ENCODE measurements around the gene GABBR2.

The GABBR2 gene
- 0 reads per million in 4 experiments for total RNA-seq

DNA sequence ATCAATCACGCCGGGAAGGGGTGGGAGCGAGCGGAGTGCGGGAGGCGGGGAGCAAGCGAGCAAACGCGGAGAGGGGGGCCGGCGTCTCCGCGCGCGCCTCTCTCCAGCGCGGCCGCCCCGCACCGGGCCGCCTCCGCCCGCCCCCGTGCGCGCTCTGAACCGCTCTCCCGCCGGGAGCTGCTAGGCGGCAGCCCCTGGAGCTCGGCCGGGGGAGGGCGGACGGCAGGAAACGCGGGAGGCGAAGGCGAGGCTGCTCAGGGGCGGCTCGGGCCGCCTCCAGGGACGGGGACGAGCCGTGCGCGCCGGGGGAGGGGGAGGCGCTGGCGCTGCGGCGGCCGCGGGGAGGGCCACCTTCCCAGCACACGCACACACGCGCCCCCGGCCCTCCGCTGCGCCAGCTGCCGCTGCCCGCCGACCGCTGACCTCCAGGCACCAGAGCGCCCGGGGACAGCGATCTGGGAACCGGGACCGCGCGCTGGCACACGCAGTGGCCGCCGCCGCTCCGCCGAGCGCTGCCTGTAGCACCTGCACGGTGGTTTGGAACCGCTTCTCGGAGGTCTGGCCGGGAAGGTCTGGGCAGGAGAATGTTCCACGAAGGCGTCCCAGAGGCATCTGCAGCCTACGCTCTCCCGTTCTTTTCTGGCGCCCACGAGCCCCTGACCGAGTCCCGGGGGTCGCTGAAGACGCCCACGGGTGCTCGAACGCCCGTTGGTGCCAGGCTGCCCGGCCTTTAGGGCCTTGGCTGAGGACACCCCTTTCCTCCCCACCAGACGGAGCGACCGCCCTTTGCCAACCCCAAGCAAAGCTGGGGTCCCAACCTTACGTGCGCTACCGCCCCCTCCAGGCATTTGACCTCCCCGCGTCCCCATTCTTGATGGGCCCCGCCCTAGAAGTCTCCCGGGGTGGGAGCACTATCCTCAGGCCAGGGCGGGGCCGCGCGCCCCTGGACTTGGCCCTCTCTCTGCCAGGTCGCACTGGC lies at the start of gene GABBR2:
Gene GABBR2, minus strand, starts transcription at position 3 of the 979 bp plus-strand sequence. CDS start 198 bp downstream, outside the sequence.
- DNase-seq: no peak

DNA sequence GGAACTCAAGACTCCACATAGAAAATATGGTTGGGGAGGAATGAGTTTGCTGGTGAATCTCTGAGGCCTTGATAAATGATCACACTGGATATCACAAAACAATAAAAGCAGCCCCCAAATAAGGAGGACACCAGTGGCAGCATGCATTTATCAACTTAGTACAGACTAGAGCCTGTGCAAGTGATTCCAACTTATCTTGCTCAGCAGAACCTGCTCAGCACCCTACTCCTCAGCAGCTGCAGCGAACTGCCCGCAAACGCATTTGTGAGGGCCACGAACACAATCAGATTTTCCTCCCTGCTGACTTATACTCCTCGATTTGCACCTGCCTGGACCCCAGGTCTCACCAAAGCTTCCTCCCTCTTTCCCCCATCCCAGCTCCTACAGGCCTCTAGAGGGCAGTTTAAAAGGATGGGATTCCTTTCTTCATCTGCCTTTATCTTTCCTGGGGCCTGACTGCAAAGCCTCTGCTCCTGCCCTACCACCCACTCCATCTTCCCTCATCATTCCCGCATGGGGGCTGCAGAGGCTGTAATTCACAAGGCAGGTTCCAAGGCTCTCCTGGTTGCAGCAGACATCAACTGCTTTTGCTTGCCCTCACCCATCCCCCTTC lies 46.4 kb upstream of the GABBR2 start:
- DNase-seq: no peak

DNA sequence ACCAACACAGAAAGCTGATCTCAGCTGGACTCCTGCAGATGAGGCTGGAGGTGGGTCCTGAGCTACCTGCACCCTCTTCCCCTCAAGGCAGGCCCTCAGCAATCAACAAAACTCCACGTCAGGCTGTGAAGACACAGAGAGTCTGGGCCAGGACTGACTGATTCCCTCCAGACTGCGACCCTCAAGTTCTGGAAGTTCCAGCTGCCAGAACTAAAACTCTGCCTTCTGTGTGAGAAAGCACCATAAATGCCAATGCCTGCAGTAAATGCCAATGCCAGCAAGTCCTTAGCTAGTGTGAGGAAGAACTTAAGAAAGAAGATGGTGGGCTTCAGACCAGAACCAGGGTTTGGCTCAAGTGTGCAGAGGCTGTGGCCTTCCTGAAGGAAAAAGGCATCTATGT lies 42.5 kb upstream of the GABBR2 start:
- DNase-seq: no peak

- no peak for DNase-seq
These were observed 41.8 kb upstream of the GABBR2 start for GRCh38 chr9:98750364-98751060.

GRCh38 chr9:98747476-98747875 lies 38.7 kb upstream of the GABBR2 start:
- DNase-seq: no peak

GRCh38 chr9:98745470-98745869 lies 36.7 kb upstream of the GABBR2 start:
- no peak for DNase-seq

- DNase-seq: no peak
These were observed 35.3 kb upstream of the GABBR2 start for GRCh38 chr9:98743818-98744611.

DNA sequence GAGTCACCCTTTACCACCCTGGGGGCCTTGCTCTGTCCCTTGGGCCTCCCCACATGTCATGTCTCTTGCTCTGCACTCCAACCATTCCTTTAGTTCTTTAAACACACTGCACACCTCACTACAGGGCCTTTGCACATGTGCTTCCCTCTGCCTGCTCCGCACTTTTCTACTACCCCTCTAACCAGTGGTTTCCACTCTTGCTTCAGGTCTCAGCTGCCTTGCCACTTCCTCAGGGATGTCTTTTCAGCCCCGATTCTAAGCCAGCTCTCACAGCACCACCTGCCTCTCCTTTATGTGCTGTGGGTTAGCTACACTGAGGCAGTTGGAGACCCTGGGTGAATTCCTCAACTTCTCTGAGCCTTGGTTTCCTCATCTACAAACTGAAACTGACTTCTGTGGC lies 34.6 kb upstream of the GABBR2 start:
- no peak for DNase-seq

DNA sequence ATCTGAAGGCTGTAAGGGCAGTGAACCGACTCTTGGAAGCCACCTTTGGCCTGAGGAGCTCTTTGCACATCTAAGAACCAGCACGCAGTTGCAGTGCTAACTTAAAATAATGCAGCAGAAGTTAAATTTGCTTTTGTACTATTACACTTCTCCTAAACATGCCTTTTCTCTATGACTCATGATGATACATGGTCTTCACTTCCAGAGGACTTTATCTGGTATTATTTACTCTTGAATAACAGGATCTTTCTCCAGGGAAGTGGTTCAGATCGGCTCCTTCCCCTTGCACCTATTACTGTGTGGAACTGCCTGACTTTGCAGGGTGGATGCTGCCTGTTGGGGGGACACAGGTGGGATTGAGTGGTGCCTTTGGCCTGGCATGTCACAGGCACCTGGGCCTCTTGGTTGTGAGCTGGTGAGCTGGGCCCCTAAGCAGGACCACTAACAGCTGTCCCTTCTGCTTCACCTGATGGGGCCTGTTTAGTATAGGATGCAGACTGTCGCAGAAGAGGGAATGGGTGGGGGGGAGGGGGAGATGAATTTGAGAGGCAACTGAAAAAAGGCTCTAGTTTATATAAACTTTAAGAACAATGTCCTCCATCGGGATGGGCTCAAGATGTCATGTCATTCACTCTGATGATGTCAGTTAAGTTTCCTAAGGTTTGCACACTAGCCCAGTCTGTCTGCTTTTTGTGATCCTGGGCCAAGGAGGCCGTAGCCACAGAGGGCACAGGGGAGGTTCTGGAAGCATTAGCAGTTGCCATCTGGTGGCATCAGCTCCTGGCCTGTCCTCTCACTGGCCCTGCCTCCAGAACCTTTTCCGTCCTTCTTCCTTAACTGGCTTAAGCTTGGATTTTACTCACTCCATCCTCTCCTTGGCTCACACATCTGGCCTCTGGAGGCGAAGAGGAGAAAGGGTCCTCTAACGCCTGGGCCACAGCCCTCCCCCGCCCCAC lies 33.9 kb upstream of the GABBR2 start:
- DNase-seq: no peak

- DNase-seq: no peak
These were observed 31.6 kb upstream of the GABBR2 start for GRCh38 chr9:98740226-98740881.

DNA sequence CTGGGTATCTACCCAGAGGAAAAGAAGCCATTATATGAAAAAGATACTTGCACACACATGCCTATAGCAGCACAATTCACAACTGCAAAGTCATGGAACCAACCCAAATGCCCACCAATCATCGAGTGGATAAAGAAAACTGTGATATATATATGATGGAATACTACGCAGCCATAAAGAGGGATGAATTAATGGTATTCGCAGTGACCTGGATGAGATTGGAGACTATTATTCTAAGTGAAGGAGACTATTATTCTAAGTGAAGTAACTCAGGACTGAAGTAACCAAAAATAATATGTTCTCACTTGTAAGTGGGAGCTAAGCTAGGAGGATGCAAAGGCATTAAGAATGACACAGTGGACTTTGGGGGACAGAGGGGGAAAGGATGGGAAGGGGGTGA lies 30.0 kb upstream of the GABBR2 start:
- no peak for DNase-seq

GRCh38 chr9:98736226-98736625 lies 27.5 kb upstream of the GABBR2 start:
- DNase-seq: no peak

DNA sequence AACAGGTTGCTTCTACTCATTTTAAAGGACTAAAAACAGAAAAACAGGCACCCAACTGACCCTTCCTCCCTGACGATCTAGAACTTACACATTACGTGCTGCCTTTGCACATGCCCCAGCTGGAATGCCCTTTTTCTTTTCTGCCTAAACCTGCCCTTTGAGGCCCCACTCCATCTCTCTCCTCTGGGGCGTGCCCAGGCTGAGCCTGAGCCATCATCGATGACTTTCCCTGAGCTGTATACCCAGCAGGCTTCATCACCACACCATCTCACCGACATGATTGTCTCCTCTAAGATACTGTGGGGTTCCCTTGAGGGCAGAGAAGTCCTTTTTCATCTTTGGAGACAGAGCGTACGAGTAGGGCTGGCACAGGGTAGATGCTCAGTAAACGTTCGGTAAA lies 24.1 kb upstream of the GABBR2 start:
- DNase-seq: no peak

DNA sequence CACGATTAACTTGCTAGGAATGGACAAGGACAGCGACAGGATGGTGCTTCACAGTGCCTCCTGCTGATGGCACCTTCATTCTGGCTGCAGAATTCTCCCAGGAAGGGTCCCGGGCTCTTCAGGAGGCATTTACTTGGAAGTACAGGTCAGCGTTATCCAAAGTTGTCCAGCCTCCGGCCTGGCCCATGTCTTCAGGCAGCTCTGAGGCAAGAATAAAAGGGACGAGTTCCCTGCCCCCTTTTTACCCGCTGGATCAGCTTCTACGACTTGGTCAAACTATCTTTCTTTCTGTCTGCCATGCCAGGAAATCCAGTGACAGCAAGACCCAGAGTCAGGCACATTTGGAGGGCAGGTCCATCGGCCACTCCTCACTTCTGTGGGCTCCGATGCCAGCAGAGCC lies 23.4 kb upstream of the GABBR2 start:
- DNase-seq: no peak

DNA sequence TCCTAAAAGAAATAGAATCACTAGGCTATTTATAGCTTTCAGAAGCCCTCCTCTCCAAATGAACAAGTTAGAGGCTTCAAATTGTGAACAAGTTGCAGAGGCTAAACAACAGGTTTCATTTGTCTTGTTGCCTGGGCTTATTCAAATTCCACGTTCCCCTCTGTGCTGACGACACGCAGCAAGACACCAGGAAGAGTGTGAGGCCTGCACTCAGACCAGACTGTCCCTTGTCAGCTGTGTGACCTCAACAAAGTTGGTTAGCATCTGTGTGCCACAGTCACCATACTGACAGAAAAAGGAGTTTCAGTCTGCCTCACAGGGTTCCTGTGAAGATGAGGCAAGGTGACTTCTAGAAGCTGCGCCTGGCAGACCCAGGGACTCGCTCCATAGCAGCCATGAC lies 22.1 kb upstream of the GABBR2 start:
- DNase-seq: no peak

- no peak for DNase-seq
These were observed 19.8 kb upstream of the GABBR2 start for GRCh38 chr9:98728500-98728899.

- DNase-seq: no peak
These were observed 18.7 kb upstream of the GABBR2 start for GRCh38 chr9:98727428-98727827.

GRCh38 chr9:98726735-98727134 lies 18.0 kb upstream of the GABBR2 start:
- DNase-seq: no peak

- DNase-seq: no peak
These were observed 16.2 kb upstream of the GABBR2 start for GRCh38 chr9:98724810-98725530.

DNA sequence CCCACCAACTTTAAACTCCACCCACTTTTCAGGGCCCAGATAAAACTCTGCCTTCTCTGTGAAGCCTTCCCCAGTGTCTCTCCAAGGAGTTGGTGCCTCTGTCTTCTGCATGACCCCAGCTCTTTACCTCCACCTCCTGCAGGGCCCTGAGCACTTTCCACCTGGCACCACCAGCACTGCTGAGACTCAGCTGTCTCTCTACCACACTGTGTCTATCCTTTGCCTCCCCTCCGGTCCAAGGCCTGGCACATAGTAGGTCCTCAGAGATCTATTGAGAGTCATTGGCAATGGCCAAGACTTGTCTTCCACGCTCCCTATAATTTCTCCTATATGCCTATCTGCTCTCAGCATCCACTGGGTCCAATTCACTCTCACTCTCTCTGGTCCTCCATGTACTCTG lies 12.9 kb upstream of the GABBR2 start:
- DNase-seq: no peak
